ENCODE results near the gene SLC15A1.
A peak's percentile ranks its signal among the peaks of the same experiment; 100 is the strongest.

Gene SLC15A1

GRCh38 chr13:98693756-98694155 is 58.7 kb downstream of the SLC15A1 start:
- no peak for DNase-seq (ENCODE audit: low read depth in 2 of 2)

GRCh38 chr13:98691360-98691759 is 61.1 kb downstream of the SLC15A1 start:
- no peak for DNase-seq (ENCODE audit: low read depth in 2 of 2)

- no peak for DNase-seq (ENCODE audit: low read depth in 2 of 2)
Measured at GRCh38 chr13:98690348-98691022, 62.0 kb downstream of the SLC15A1 start.

GRCh38 chr13:98689347-98689968 is 63.0 kb downstream of the SLC15A1 start:
- no peak for DNase-seq (ENCODE audit: low read depth in 2 of 2)

- DNase-seq (ENCODE audit: low read depth in 2 of 2) = no peak
Measured at GRCh38 chr13:98688373-98688772, 64.1 kb downstream of the SLC15A1 start.

GRCh38 chr13:98687319-98687718 is 65.2 kb downstream of the SLC15A1 start:
- no peak for DNase-seq (ENCODE audit: low read depth in 2 of 2)

- DNase-seq (ENCODE audit: low read depth in 2 of 2) = no peak
Measured at GRCh38 chr13:98686270-98686669, 66.2 kb downstream of the SLC15A1 start.

- DNase-seq (ENCODE audit: low read depth in 2 of 2) = no peak
Measured at GRCh38 chr13:98685146-98685545, 67.3 kb downstream of the SLC15A1 start.

GRCh38 chr13:98681049-98681448 is 71.4 kb downstream of the SLC15A1 start:
- no peak for DNase-seq (ENCODE audit: low read depth in 2 of 2)

GRCh38 chr13:98678741-98679140 is 73.7 kb downstream of the SLC15A1 start:
- DNase-seq (ENCODE audit: low read depth in 2 of 2) = no peak

- no peak for DNase-seq (ENCODE audit: low read depth in 2 of 2)
Measured at GRCh38 chr13:98677398-98677797, 75.1 kb downstream of the SLC15A1 start.

GRCh38 chr13:98676239-98676638 is 76.2 kb downstream of the SLC15A1 start:
- DNase-seq (ENCODE audit: low read depth in 2 of 2) = no peak

GRCh38 chr13:98675837-98676236 is 76.6 kb downstream of the SLC15A1 start:
- DNase-seq (ENCODE audit: low read depth in 2 of 2) = no peak

GRCh38 chr13:98675066-98675465 is 77.4 kb downstream of the SLC15A1 start:
- no peak for DNase-seq (ENCODE audit: low read depth in 2 of 2)

- peak; percentile 7 to 10 for DNase-seq (ENCODE audit: low read depth in 2 of 2)
Measured at GRCh38 chr13:98672947-98673613, 79.4 kb downstream of the SLC15A1 start.

- no peak for DNase-seq (ENCODE audit: low read depth in 2 of 2)
Measured at GRCh38 chr13:98668155-98668554, 84.3 kb downstream of the SLC15A1 start.

- DNase-seq (ENCODE audit: low read depth in 2 of 2) = no peak
Measured at GRCh38 chr13:98665638-98665995, 86.9 kb downstream of the SLC15A1 start.

- DNase-seq (ENCODE audit: low read depth in 2 of 2) = no peak
Measured at GRCh38 chr13:98664924-98665637, 87.4 kb downstream of the SLC15A1 start.

GRCh38 chr13:98664510-98664909 is 88.0 kb downstream of the SLC15A1 start:
- no peak for DNase-seq (ENCODE audit: low read depth in 2 of 2)

GRCh38 chr13:98664047-98664446 is 88.4 kb downstream of the SLC15A1 start:
- peak in 1 of 2 donors; percentile 12 for DNase-seq (ENCODE audit: low read depth in 2 of 2)

GRCh38 chr13:98658131-98658530 is 94.3 kb downstream of the SLC15A1 start:
- DNase-seq (ENCODE audit: low read depth in 2 of 2) = no peak

GRCh38 chr13:98657506-98658085 is 94.9 kb downstream of the SLC15A1 start:
- no peak for DNase-seq (ENCODE audit: low read depth in 2 of 2)
